GM12874 (cell line): ENCODE data around the gene RARB.

ENCODE experiments used
- CTCF ChIP-seq: IDR thresholded peaks from 2 replicates; pipeline ENCODE4 v1.5.1; 2011; ENCODE audit warnings: low read depth, mild to moderate bottlenecking, control low read depth, low read length, moderate library complexity; ENCODE audit not compliant: insufficient read depth

The RARB gene

DNA sequence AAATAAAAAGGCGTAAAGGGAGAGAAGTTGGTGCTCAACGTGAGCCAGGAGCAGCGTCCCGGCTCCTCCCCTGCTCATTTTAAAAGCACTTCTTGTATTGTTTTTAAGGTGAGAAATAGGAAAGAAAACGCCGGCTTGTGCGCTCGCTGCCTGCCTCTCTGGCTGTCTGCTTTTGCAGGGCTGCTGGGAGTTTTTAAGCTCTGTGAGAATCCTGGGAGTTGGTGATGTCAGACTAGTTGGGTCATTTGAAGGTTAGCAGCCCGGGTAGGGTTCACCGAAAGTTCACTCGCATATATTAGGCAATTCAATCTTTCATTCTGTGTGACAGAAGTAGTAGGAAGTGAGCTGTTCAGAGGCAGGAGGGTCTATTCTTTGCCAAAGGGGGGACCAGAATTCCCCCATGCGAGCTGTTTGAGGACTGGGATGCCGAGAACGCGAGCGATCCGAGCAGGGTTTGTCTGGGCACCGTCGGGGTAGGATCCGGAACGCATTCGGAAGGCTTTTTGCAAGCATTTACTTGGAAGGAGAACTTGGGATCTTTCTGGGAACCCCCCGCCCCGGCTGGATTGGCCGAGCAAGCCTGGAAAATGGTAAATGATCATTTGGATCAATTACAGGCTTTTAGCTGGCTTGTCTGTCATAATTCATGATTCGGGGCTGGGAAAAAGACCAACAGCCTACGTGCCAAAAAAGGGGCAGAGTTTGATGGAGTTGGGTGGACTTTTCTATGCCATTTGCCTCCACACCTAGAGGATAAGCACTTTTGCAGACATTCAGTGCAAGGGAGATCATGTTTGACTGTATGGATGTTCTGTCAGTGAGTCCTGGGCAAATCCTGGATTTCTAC is at the start of gene RARB:
TSS of gene RARB (plus strand) at position 322 of the 847 bp plus-strand sequence. CDS start at position 791, 469 bp downstream.
- TF ChIP-seq CTCF, result no peak

GRCh38 chr3:25378786-25379311 is 49.2 kb upstream of the RARB start:
- no peak for TF ChIP-seq CTCF

DNA sequence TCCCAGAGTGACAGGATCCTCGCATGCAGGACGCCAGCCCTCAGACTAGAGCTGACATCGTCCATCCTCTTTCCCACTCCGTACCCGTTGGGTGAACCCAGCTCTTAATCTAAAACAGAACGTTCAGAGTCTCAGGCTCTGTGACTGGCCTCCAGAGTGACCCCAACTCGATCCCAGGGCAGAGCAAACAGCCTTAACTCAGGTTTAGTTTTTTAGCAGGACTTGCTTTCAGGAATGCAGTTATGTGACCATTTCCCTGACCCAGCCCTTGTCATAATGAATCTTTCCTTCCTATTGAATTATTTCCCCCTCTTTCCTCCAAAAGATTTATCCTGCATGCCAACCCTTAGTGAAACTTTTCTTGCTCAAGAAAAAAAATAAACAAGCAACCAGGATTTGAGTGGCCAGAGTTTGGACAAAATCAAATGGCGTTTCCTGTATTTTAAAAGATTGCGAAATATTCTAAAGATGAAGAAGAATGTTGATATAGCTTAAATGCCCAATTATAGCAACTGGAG is 47.8 kb upstream of the RARB start:
- no peak for TF ChIP-seq CTCF

- TF ChIP-seq CTCF, result no peak
Observed at GRCh38 chr3:25381083-25381482, 47.0 kb upstream of the RARB start.

DNA sequence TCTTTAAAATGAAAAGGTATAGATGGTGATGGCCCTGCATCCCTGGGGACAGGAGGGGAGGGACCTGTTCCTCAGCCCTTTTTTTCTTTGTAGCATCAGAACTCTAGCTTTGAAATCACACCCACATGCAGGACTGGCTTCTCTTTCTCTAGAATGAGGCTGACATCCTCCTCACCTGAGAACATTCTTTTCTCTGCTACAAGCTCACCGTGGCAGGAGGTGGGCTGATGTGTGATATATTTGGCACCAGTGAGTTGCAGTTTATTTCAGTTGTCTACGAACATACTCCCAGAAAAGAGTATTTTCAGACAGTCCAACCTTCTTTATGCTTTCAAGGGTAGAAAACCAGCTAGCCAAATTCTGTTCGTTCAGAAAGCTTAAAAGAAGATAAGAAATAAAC is 43.6 kb upstream of the RARB start:
- TF ChIP-seq CTCF, result no peak

DNA sequence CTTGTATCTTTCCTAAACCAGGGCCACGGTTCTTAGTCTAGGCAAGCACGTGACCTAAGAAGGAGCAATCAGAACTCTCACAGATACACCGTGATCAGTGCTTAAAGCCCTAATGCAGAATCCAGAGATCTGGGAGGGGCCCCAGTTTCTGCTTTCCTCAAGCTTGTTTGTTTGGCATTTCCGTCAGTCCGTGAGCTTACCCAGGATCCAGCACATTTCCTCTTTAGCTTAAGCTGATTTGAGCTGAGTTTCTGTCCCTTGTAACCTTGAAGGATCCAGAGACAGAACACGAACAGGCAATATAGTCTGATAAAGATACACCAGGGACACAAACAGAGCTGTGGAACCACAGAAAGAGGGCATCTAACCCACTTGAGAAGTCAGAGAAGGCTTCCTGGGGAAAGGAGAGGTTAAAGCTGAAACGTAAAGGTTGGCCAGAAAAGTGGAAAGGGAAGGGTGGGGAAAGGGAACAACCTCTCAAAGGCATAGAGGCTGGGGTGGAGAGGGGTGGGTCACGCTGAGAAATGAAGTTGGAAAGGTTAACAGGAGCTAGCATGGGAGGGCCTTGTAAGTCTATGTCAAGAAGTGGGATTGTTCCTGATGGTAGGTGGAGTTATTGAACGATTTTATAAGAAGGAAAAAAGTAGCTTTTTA is 42.1 kb upstream of the RARB start:
- no peak for TF ChIP-seq CTCF

DNA sequence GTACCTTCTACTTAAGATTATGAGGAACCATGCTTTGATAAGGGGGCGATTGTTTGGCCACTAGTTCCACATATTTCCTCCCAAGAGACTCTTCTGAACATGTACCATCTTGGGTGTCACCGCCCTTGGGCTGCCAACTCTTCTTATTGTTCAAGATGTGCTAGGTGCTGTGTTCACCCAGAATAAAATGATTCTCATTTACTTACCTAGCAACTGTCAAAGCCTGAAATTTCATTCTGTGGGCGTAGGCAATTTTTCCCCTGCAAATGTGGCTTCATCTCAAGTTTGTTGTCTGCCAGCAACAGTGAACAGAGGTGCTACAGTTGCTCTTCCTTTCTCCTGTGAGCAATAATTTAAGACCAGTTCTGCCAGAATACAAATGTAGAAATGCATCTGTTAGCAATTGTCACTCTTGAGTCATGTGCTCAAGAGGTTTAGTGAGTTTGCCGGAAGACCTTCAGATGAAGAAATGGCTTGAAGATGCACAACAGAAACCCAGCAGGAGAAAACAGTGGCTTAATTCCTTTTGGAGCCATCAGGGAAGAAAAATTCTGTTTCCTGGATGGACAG is 41.3 kb upstream of the RARB start:
- no peak for TF ChIP-seq CTCF
